ENCODE measurements around the gene ELP1.
"Not testable (repeated sequence)": the region's sequence is repeated elsewhere in the genome, so short reads cannot be mapped to it uniquely, and the experiment has no call there.

Gene ELP1

GRCh38 chr9:108934323-108934893 is 484 bp upstream of the ELP1 start, which contains the start of gene ABITRAM:
ABITRAM (plus strand) TSS chr9:108934400; CDS start chr9:108934487, 87 bp downstream.
- peak within 1 kb of the TSS; percentile 95 to 96 for H3K27ac ChIP-seq
- DNase-seq (ENCODE audit: low spot score), result peak; percentile 86
- H3K4me3 ChIP-seq, result peak within 1 kb of the TSS; percentile 99
- no peak for TF ChIP-seq CTCF (IDR thresholded peaks at IDR 0.05)

GRCh38 chr9:108933231-108933717 is 650 bp downstream of the ELP1 start:
- TF ChIP-seq CTCF (IDR thresholded peaks at IDR 0.05), result no peak
- no peak for DNase-seq (ENCODE audit: low spot score)
- Histone ChIP-seq H3K4me3 (peak overlapping the region; percentile 99), H3K27ac (peak overlapping the region; percentile 95 to 96)

- no peak for DNase-seq (ENCODE audit: low spot score)
These were observed 5.5 kb downstream of the ELP1 start for GRCh38 chr9:108928386-108928785.

GRCh38 chr9:108924466-108924865 is 9.5 kb downstream of the ELP1 start:
- no peak for DNase-seq (ENCODE audit: low spot score)
- TF ChIP-seq CTCF (IDR thresholded peaks at IDR 0.05), result no peak
- Histone ChIP-seq H3K27ac (no peak overlapping the region), H3K4me3 (no peak overlapping the region)

More at GRCh38 chr9:108928386-108928785, 5.5 kb downstream of the ELP1 start:
- no peak overlapping the region for H3K27ac ChIP-seq
- no peak for TF ChIP-seq CTCF (IDR thresholded peaks at IDR 0.05)
- H3K4me3 ChIP-seq, result no peak overlapping the region

- no peak for TF ChIP-seq CTCF (IDR thresholded peaks at IDR 0.05)
- no peak overlapping the region for H3K27ac ChIP-seq
- no peak overlapping the region for H3K4me3 ChIP-seq
- no peak for DNase-seq (ENCODE audit: low spot score)
These were observed 12.7 kb downstream of the ELP1 start for GRCh38 chr9:108921200-108921599.

- DNase-seq (ENCODE audit: low spot score); H3K4me3 ChIP-seq; H3K27ac ChIP-seq: not testable (repeated sequence)
These were observed 13.5 kb downstream of the ELP1 start for GRCh38 chr9:108920401-108920800.

GRCh38 chr9:108919517-108919916 is 14.4 kb downstream of the ELP1 start:
- Histone ChIP-seq H3K27ac (no peak overlapping the region), H3K4me3 (no peak overlapping the region)
- no peak for DNase-seq (ENCODE audit: low spot score)
- TF ChIP-seq CTCF (IDR thresholded peaks at IDR 0.05), result no peak
